ENCODE data around the gene LARP4.

DNA sequence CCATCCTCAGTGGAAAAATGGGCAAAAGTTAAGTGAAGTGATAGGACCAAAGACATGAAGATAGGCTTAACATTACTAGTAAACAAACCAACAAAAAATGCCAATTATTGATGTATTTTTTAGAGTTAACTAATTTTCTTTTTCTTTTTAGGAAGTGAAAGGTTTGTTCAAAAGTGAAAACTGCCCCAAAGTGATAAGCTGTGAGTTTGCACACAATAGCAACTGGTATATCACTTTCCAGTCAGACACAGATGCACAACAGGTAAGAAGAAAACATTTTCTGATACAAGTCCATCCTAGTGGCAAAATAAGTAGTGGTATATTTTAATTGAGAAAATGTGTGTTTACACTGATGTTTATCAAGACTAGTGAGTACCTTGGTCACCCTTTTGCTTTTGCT is 39.6 kb downstream of the LARP4 start:
- TF ChIP-seq CEBPB (IDR thresholded peaks at IDR 0.05; ENCODE audit: low read depth, low read length), result no peak
- TF ChIP-seq, protein P1, sequence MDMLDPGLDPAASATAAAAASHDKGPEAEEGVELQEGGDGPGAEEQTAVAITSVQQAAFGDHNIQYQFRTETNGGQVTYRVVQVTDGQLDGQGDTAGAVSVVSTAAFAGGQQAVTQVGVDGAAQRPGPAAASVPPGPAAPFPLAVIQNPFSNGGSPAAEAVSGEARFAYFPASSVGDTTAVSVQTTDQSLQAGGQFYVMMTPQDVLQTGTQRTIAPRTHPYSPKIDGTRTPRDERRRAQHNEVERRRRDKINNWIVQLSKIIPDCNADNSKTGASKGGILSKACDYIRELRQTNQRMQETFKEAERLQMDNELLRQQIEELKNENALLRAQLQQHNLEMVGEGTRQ (IDR thresholded peaks at IDR 0.05; ENCODE audit: low read depth, low read length), result no peak

All from IMR-90 (cell line).